ENCODE data around the gene GRIA4. TPM values are rescaled to one million over a fixed set of nuclear protein-coding genes. Genes with fewer than 3 reads are reported as not detected.

The GRIA4 gene
- polyA plus RNA-seq, 1 experiment, result not detected

GRCh38 chr11:106031202-106031810, 421.4 kb downstream of the GRIA4 start:
- H3K36me3 ChIP-seq (ENCODE audit: control insufficient read depth, insufficient read depth, low read length), result no peaks in the 10 kb centered on the region
- CTCF ChIA-PET, result no interaction called here
- POLR2A ChIA-PET, result no interaction called here
- H3K4me3 ChIP-seq (ENCODE audit: low read depth, low read length), result no peak overlapping the region
- DNase-seq (ENCODE audit: low read depth), result no peak
- no peak for TF ChIP-seq CTCF (IDR thresholded peaks at IDR 0.05; ENCODE audit: insufficient read depth, low read depth, low read length)
- H3K27me3 ChIP-seq (ENCODE audit: control insufficient read depth, insufficient read depth, low read length), result no peaks in the 10 kb centered on the region

Small RNAs within 50 kb of the gene (small RNA-seq; reads per million reads assigned to genes)
- not detected for gene RNU4-55P (ENCODE audit: insufficient read length, low read depth, low replicate concordance)
- not detected for gene RNU6-277P (ENCODE audit: insufficient read length, low read depth, low replicate concordance)
